ENCODE measurements around the gene CCDC83. TPM values are rescaled to one million over a fixed set of nuclear protein-coding genes. Genes with fewer than 3 reads are reported as not detected.

Gene CCDC83
- not detected for total RNA-seq (ENCODE audit: unreplicated experiment)
- long read RNA-seq: 0 reads

DNA sequence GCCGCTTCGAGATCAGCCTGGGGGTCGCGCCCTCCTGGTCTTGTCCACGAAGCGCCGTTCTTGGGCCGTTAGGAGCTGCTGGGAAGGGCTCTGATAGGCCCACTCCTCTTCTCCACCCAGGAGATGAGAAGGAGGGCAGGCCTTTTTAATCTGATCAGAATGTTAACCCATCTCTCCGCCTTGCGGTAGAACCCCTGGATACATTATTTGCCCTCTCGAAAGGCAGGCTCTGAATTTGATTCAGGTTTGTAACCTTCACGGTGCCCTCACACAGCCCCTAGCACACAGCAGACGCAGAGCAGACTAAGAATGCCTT is at the start of gene CCDC83:
CCDC83 (plus strand) TSS at position 43 of the 316 bp plus-strand sequence. CDS start 9,741 bp downstream, outside the sequence.
- Mint-ChIP-seq H3K27ac (ENCODE audit: unreplicated experiment) (peak within 1 kb of the TSS; percentile 78), H3K4me3 (ENCODE audit: unreplicated experiment) (peak within 1 kb of the TSS; percentile 88), H3K9me3 (ENCODE audit: unreplicated experiment) (peaks cover 4% of the 10 kb centered on the region), H3K4me1 (ENCODE audit: low read depth, unreplicated experiment) (peaks cover 8% of the 10 kb centered on the region), H3K27me3 (ENCODE audit: unreplicated experiment) (peaks cover 3% of the 10 kb centered on the region), H3K36me3 (ENCODE audit: unreplicated experiment) (no peaks in the 10 kb centered on the region)
- TF ChIP-seq, protein P1, sequence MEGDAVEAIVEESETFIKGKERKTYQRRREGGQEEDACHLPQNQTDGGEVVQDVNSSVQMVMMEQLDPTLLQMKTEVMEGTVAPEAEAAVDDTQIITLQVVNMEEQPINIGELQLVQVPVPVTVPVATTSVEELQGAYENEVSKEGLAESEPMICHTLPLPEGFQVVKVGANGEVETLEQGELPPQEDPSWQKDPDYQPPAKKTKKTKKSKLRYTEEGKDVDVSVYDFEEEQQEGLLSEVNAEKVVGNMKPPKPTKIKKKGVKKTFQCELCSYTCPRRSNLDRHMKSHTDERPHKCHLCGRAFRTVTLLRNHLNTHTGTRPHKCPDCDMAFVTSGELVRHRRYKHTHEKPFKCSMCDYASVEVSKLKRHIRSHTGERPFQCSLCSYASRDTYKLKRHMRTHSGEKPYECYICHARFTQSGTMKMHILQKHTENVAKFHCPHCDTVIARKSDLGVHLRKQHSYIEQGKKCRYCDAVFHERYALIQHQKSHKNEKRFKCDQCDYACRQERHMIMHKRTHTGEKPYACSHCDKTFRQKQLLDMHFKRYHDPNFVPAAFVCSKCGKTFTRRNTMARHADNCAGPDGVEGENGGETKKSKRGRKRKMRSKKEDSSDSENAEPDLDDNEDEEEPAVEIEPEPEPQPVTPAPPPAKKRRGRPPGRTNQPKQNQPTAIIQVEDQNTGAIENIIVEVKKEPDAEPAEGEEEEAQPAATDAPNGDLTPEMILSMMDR (IDR thresholded peaks at IDR 0.05; ENCODE audit: partially characterized antibody, unreplicated experiment): no peak
- DNase-seq: no peak

DNA sequence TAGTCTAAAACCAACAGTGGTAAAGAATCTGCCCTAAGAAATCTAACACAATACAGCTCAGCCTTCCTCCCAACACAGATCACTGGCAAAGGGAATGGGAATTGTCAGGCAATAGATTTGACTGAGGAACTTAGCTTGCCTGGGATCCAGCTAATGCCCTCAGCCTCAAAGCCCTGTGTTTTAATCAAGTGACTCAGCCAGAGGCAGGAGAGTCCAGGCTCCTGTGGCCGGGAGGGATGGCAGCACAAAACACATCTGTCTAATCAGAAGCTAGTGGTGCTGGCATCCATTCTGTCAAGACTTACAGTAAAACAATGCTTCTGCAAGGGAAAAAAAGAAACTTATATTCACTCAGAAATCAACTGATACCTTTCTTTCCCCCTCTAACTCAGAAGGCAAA is 49.8 kb upstream of the CCDC83 start:
- Mint-ChIP-seq H3K9me3 (ENCODE audit: unreplicated experiment) (no peaks in the 10 kb centered on the region), H3K4me1 (ENCODE audit: low read depth, unreplicated experiment) (no peaks in the 10 kb centered on the region), H3K4me3 (ENCODE audit: unreplicated experiment) (no peak overlapping the region), H3K27ac (ENCODE audit: unreplicated experiment) (no peak overlapping the region), H3K27me3 (ENCODE audit: unreplicated experiment) (peaks cover 2% of the 10 kb centered on the region), H3K36me3 (ENCODE audit: unreplicated experiment) (no peaks in the 10 kb centered on the region)
- TF ChIP-seq, protein P1 (IDR thresholded peaks at IDR 0.05; ENCODE audit: partially characterized antibody, unreplicated experiment): no peak
- no peak for DNase-seq

DNA sequence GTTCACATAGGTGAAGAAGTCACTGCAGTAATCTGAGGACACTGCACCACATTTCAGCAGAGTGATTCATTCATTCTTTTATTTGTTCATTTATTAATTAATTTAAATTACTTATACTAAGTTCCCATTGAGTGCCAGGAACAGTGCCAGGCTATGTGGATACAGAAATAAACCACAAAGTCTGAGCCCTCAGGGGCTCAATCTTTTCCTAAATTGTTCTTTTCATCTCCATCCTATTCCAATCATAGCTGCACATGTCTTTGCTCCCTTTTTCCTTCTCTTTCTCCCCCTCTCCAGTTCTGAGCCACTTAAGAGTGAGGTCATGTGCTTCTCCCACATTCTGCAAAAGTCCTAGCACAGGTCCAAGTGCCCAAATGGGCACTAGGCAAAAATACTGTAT is 49.2 kb upstream of the CCDC83 start:
- H3K9me3 Mint-ChIP-seq (ENCODE audit: unreplicated experiment): no peaks in the 10 kb centered on the region
- TF ChIP-seq, protein P1 (IDR thresholded peaks at IDR 0.05; ENCODE audit: partially characterized antibody, unreplicated experiment): no peak
- no peak overlapping the region for H3K27ac Mint-ChIP-seq (ENCODE audit: unreplicated experiment)
- H3K27me3 Mint-ChIP-seq (ENCODE audit: unreplicated experiment): peaks cover 5% of the 10 kb centered on the region
- no peak for DNase-seq
- H3K4me1 Mint-ChIP-seq (ENCODE audit: low read depth, unreplicated experiment): no peaks in the 10 kb centered on the region
- H3K36me3 Mint-ChIP-seq (ENCODE audit: unreplicated experiment): no peaks in the 10 kb centered on the region
- no peak overlapping the region for H3K4me3 Mint-ChIP-seq (ENCODE audit: unreplicated experiment)

DNA sequence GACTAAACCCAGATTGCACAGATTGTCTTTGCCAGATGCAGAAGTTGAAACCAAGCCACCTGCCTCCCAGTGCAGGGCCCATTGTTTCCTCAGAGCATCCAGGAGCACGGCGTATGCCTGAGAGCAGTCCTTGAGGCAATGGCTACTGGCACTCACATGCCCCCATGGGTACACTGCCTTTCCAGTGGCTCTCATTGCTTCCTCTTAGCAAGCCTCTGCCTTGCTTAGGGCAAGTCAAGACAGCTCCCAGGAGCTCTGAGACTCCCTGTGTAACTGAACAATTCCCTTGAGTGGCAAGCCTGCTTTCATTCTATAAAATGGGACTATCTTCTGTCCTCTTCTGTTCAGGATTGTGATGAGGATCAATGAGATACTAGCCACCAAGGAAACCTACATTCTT is 48.3 kb upstream of the CCDC83 start:
- DNase-seq: no peak
- H3K36me3 Mint-ChIP-seq (ENCODE audit: unreplicated experiment): no peaks in the 10 kb centered on the region
- H3K9me3 Mint-ChIP-seq (ENCODE audit: unreplicated experiment): no peaks in the 10 kb centered on the region
- peaks cover 2% of the 10 kb centered on the region for H3K4me1 Mint-ChIP-seq (ENCODE audit: low read depth, unreplicated experiment)
- H3K27me3 Mint-ChIP-seq (ENCODE audit: unreplicated experiment): peaks cover 8% of the 10 kb centered on the region
- H3K4me3 Mint-ChIP-seq (ENCODE audit: unreplicated experiment): no peak overlapping the region
- no peak overlapping the region for H3K27ac Mint-ChIP-seq (ENCODE audit: unreplicated experiment)
- TF ChIP-seq, protein P1 (IDR thresholded peaks at IDR 0.05; ENCODE audit: partially characterized antibody, unreplicated experiment): no peak

DNA sequence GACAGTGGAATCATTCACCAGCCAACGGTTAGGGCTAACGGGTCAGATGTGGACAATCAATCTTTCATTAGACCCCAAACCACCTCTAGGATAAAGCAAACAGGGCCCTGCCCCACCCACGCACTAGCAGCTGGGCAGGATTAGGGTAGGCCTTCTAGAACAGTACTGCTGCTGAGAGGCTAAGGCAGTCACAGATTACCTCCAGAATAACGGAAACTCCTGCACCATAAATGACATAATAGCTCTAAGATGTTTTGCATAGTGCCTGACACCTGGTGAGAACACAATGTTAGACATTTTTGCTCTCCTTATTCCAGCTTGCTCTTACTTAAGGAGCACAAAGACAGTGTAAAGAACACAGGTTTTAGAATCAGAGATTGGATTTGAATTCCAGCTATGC is 46.0 kb upstream of the CCDC83 start:
- TF ChIP-seq, protein P1 (IDR thresholded peaks at IDR 0.05; ENCODE audit: partially characterized antibody, unreplicated experiment): no peak
- no peak overlapping the region for H3K27ac Mint-ChIP-seq (ENCODE audit: unreplicated experiment)
- H3K9me3 Mint-ChIP-seq (ENCODE audit: unreplicated experiment): no peaks in the 10 kb centered on the region
- H3K27me3 Mint-ChIP-seq (ENCODE audit: unreplicated experiment): peaks cover 11% of the 10 kb centered on the region
- H3K36me3 Mint-ChIP-seq (ENCODE audit: unreplicated experiment): no peaks in the 10 kb centered on the region
- DNase-seq: no peak
- peaks cover 2% of the 10 kb centered on the region for H3K4me1 Mint-ChIP-seq (ENCODE audit: low read depth, unreplicated experiment)
- H3K4me3 Mint-ChIP-seq (ENCODE audit: unreplicated experiment): no peak overlapping the region
